GM12891 (cell line): Measurements from ENCODE around the gene WDR54.

ENCODE experiments used
- POLR2A ChIP-seq: IDR thresholded peaks from 2 replicates; pipeline ENCODE4 v1.6.1; 2011; ENCODE audit warnings: low read depth, low read length, control low read depth
- POLR2AphosphoS5 ChIP-seq: IDR thresholded peaks from 2 replicates; pipeline ENCODE4 v1.6.1; 2011; ENCODE audit warnings: low read depth, low read length, control low read depth
- POU2F2 ChIP-seq: IDR thresholded peaks from 2 replicates; pipeline ENCODE4 v1.6.1; 2011; ENCODE audit warnings: low read depth, mild to moderate bottlenecking, control low read depth, low read length, moderate library complexity
- SPI1 ChIP-seq: IDR thresholded peaks from 2 replicates; pipeline ENCODE4 v1.6.1; 2011; ENCODE audit warnings: low read depth, low read length, control low read depth
- TAF1 ChIP-seq: IDR thresholded peaks from 2 replicates; pipeline ENCODE4 v1.6.1; 2011; ENCODE audit warnings: low read depth, low read length, control low read depth

GRCh38 chr2:74441170-74441689, 19.7 kb downstream of the WDR54 start:
- TF ChIP-seq POLR2AphosphoS5 (no peak), POLR2A (no peak), TAF1 (no peak), SPI1 (no peak), POU2F2 (no peak)
